ENCODE measurements around the gene ATP9B. TPM values are rescaled to one million over a fixed set of nuclear protein-coding genes. Genes with fewer than 3 reads are reported as not detected.

ATP9B gene
- total RNA-seq, 2 donors from 2014 or later = 29.1 to 38.1 TPM

DNA sequence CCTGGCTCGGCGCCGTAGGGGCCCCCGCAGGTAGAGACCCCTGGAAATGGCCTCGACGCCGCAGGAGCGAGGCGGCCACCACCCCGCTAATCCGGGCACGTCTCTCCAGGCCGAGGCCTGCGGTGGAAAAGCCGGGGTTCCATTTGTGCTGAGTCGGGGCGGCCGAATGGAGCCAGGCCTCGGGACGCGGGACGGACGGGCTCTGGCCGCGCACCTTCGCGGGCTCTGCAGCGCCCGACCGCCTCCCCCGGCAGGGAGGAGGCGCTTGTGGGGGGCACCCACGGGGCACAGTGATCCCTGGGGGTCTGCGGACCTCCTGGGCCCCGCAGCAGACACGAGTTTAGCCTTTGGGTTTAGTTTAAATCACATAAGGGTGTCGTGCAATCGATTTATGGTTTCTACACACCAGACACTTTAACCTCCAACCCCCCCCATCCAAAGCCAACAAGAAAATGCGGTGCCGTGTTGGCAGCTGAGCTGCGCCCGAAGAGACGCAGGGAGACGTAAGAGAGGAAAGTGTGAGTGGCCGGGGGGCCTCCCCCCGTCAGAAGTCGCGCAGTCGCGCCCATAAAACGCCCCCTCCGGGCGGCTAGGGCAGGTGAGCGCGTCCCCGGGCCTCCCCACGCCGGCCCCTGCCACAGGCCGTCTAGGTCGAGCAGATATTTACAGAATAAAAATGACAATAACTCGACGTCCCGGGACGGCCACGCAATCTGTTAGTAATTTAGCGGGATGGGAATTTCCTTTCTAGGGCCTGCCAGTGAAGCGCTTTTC, 325.5 kb downstream of the ATP9B start:
- peak overlapping the region; percentile 48 for H3K4me3 Mint-ChIP-seq
- H3K4me1 ChIP-seq (ENCODE audit: control insufficient read depth, insufficient read depth, low read length) = no peaks in the 10 kb centered on the region
- H3K4me1 Mint-ChIP-seq = peaks cover 4% of the 10 kb centered on the region
- H3K27ac ChIP-seq (ENCODE audit: low read depth, low read length) = no peak overlapping the region
- 1 to 3% methylated on average over 28 to 67 of the region's 67 CpGs for WGBS, 2 experiments (ENCODE audit: insufficient coverage in 1 of 2, insufficient read length in 1 of 2)
- H3K27me3 Mint-ChIP-seq (ENCODE audit: insufficient read depth) = peaks cover 60% of the 10 kb centered on the region
- H3K27me3 ChIP-seq (ENCODE audit: control insufficient read depth, insufficient read depth, low read length, poor library complexity, severe bottlenecking) = peaks cover 62% of the 10 kb centered on the region
- H3K9me3 Mint-ChIP-seq = no peaks in the 10 kb centered on the region
- H3K9ac ChIP-seq (ENCODE audit: extremely low read depth, low read length, poor library complexity, severe bottlenecking) = peak overlapping the region; percentile 25
- H3K4me3 ChIP-seq (ENCODE audit: low read length) = peak overlapping the region; percentile 60
- no peaks in the 10 kb centered on the region for H3K9me3 ChIP-seq (ENCODE audit: control insufficient read depth, low read length)
- peak; percentile 85 for DNase-seq
- H3K36me3 Mint-ChIP-seq (ENCODE audit: low read depth) = peaks cover 2% of the 10 kb centered on the region
- H3K27ac Mint-ChIP-seq = peak overlapping the region; percentile 82
- no peaks in the 10 kb centered on the region for H3K36me3 ChIP-seq (ENCODE audit: control insufficient read depth, insufficient read depth, low read length)
- TF ChIP-seq, protein P1, sequence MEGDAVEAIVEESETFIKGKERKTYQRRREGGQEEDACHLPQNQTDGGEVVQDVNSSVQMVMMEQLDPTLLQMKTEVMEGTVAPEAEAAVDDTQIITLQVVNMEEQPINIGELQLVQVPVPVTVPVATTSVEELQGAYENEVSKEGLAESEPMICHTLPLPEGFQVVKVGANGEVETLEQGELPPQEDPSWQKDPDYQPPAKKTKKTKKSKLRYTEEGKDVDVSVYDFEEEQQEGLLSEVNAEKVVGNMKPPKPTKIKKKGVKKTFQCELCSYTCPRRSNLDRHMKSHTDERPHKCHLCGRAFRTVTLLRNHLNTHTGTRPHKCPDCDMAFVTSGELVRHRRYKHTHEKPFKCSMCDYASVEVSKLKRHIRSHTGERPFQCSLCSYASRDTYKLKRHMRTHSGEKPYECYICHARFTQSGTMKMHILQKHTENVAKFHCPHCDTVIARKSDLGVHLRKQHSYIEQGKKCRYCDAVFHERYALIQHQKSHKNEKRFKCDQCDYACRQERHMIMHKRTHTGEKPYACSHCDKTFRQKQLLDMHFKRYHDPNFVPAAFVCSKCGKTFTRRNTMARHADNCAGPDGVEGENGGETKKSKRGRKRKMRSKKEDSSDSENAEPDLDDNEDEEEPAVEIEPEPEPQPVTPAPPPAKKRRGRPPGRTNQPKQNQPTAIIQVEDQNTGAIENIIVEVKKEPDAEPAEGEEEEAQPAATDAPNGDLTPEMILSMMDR (conservative IDR thresholded peaks at IDR 0.05) = peak; percentile 36

DNA sequence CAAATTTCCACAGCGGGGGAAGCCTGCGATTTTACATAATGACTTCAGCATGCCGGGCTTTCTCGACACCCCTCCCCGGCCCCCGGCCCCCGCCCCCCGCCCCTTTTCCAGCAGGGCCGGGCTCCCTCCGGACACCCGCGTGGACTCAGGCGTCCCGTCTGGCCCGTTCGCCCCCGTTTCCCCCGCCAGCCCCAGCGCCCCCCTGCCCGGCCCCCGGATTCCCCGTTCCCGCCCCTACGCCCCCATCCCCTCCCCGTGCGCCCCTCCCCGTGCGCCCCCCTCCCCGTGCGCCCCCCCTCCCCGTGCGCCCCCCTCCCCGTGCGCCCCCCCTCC, 326.1 kb downstream of the ATP9B start:
- DNase-seq = no peak
- 4% methylated on average over 10 of the region's 34 CpGs; no CpG with 5 or more reads in 1 of the 2 experiments for WGBS, 2 experiments (ENCODE audit: insufficient coverage in 1 of 2, insufficient read length in 1 of 2)
- H3K27ac ChIP-seq (ENCODE audit: low read depth, low read length) = no peak overlapping the region
- Mint-ChIP-seq H3K9me3 (no peaks in the 10 kb centered on the region), H3K4me1 (peaks cover 4% of the 10 kb centered on the region), H3K27me3 (ENCODE audit: insufficient read depth) (peaks cover 60% of the 10 kb centered on the region), H3K27ac (no peak overlapping the region), H3K4me3 (peak overlapping the region; percentile 66), H3K36me3 (ENCODE audit: low read depth) (peaks cover 2% of the 10 kb centered on the region)
- TF ChIP-seq, protein P1 (conservative IDR thresholded peaks at IDR 0.05) = no peak
- no peak overlapping the region for H3K4me3 ChIP-seq (ENCODE audit: low read length)
- no peaks in the 10 kb centered on the region for H3K36me3 ChIP-seq (ENCODE audit: control insufficient read depth, insufficient read depth, low read length)
- H3K4me1 ChIP-seq (ENCODE audit: control insufficient read depth, insufficient read depth, low read length) = no peaks in the 10 kb centered on the region
- no peak overlapping the region for H3K9ac ChIP-seq (ENCODE audit: extremely low read depth, low read length, poor library complexity, severe bottlenecking)
- peaks cover 62% of the 10 kb centered on the region for H3K27me3 ChIP-seq (ENCODE audit: control insufficient read depth, insufficient read depth, low read length, poor library complexity, severe bottlenecking)
- no peaks in the 10 kb centered on the region for H3K9me3 ChIP-seq (ENCODE audit: control insufficient read depth, low read length)

DNA sequence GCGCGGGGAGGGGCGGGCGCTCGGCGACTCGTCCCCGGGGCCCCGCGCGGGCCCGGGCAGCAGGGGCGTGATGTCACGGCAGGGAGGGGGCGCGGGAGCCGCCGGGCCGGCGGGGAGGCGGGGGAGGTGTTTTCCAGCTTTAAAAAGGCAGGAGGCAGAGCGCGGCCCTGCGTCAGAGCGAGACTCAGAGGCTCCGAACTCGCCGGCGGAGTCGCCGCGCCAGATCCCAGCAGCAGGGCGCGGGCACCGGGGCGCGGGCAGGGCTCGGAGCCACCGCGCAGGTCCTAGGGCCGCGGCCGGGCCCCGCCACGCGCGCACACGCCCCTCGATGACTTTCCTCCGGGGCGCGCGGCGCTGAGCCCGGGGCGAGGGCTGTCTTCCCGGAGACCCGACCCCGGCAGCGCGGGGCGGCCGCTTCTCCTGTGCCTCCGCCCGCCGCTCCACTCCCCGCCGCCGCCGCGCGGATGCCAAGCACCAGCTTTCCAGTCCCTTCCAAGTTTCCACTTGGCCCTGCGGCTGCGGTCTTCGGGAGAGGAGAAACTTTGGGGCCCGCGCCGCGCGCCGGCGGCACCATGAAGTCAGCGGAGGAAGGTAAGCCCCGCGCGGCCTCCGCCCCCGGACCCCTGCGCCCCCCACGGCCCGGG, 326.7 kb downstream of the ATP9B start, which contains the start of gene NFATC1:
Gene NFATC1, plus strand, starts transcription at position 170 of the 644 bp plus-strand sequence. Its CDS starts 295 bp downstream, at position 465.
- H3K9me3 Mint-ChIP-seq = no peaks in the 10 kb centered on the region
- 0% methylated on average over 23 to 91 of the region's 91 CpGs for WGBS, 2 experiments (ENCODE audit: insufficient coverage in 1 of 2, insufficient read length in 1 of 2)
- peaks cover 4% of the 10 kb centered on the region for H3K4me1 Mint-ChIP-seq
- peak; percentile 93 for DNase-seq
- H3K27ac Mint-ChIP-seq = peak within 1 kb of the TSS; percentile 82
- peaks cover 59% of the 10 kb centered on the region for H3K27me3 Mint-ChIP-seq (ENCODE audit: insufficient read depth)
- Histone ChIP-seq H3K27ac (ENCODE audit: low read depth, low read length) (no peak within 1 kb of the TSS), H3K4me3 (ENCODE audit: low read length) (peak within 1 kb of the TSS; percentile 76), H3K36me3 (ENCODE audit: control insufficient read depth, insufficient read depth, low read length) (no peaks in the 10 kb centered on the region), H3K9me3 (ENCODE audit: control insufficient read depth, low read length) (no peaks in the 10 kb centered on the region), H3K9ac (ENCODE audit: extremely low read depth, low read length, poor library complexity, severe bottlenecking) (peak within 1 kb of the TSS; percentile 25), H3K27me3 (ENCODE audit: control insufficient read depth, insufficient read depth, low read length, poor library complexity, severe bottlenecking) (peaks cover 62% of the 10 kb centered on the region), H3K4me1 (ENCODE audit: control insufficient read depth, insufficient read depth, low read length) (no peaks in the 10 kb centered on the region)
- TF ChIP-seq, protein P1 (conservative IDR thresholded peaks at IDR 0.05) = no peak
- peak within 1 kb of the TSS; percentile 66 for H3K4me3 Mint-ChIP-seq
- H3K36me3 Mint-ChIP-seq (ENCODE audit: low read depth) = peaks cover 2% of the 10 kb centered on the region

Measured in endodermal cell (in vitro differentiated cells).